ENCODE data around the gene METAP1D.

The METAP1D gene

DNA sequence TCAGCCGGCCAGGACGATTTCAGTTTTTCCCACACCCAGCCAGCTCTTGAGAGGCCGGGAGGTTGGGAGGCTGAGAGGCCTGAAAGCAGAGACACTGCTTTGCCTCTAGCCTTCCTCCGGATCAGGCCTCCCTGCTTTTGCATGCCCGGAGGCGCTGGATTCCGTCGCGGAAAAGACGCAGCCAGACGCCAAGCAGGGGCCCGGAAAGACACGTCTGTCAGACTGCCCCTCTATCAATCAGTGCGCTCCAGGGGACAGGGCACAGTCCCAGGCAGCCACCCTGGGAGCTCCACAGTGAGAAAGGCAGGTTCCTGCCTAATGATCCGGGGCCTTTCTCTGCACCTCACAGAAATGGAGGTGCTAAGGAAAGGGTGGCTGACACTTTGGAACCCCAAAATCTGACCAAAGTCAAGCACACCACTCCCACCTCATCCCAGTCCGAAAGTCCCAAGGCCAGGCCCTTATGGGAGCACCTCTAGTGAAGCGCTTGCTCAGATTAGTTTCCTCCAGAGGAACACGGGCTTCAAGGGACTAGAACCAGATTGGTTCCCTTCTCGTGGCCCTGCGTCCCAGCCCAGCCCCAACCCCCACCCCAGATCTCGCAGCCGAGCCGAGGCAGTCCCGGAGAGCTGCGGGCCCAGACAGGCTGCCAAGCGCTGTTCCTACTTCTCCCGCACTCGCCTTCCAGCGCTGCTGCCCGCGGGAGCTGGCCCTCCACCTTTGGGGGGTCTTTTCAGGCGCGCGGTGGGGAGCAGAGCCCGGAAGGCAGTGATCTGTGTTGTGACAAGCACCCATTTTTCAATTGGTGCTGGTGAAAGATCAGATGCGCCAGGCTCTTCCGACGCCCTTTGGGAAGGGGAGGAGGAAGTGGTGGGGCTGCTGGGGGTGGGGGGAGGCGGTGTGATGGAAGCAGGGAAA is 90.5 kb downstream of the METAP1D start:
- no peaks in the 10 kb centered on the region for H3F3A ChIP-seq (ENCODE audit: insufficient read depth)
- H3K36me3 ChIP-seq (ENCODE audit: low read length), result no peaks in the 10 kb centered on the region
- no peaks in the 10 kb centered on the region for H3K27me3 ChIP-seq (ENCODE audit: low read length)
- no peak overlapping the region for H3K9ac ChIP-seq (ENCODE audit: low read length)
- H4K20me1 ChIP-seq (ENCODE audit: low read depth, low read length), result no peaks in the 10 kb centered on the region
- H3K4me2 ChIP-seq (ENCODE audit: low read depth, low read length, poor library complexity, severe bottlenecking), result no peak overlapping the region
- H3K27ac ChIP-seq (ENCODE audit: low read depth, low read length), result no peak overlapping the region
- no peak for TF ChIP-seq EZH2phosphoT487 (conservative IDR thresholded peaks at IDR 0.05; ENCODE audit: low read length)
- TF ChIP-seq, protein P1, sequence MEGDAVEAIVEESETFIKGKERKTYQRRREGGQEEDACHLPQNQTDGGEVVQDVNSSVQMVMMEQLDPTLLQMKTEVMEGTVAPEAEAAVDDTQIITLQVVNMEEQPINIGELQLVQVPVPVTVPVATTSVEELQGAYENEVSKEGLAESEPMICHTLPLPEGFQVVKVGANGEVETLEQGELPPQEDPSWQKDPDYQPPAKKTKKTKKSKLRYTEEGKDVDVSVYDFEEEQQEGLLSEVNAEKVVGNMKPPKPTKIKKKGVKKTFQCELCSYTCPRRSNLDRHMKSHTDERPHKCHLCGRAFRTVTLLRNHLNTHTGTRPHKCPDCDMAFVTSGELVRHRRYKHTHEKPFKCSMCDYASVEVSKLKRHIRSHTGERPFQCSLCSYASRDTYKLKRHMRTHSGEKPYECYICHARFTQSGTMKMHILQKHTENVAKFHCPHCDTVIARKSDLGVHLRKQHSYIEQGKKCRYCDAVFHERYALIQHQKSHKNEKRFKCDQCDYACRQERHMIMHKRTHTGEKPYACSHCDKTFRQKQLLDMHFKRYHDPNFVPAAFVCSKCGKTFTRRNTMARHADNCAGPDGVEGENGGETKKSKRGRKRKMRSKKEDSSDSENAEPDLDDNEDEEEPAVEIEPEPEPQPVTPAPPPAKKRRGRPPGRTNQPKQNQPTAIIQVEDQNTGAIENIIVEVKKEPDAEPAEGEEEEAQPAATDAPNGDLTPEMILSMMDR (IDR thresholded peaks at IDR 0.05; ENCODE audit: insufficient read depth, low read length, poor library complexity, severe bottlenecking), result no peak
- H3K9me3 ChIP-seq (ENCODE audit: insufficient read depth, low read length), result no peaks in the 10 kb centered on the region
- no peaks in the 10 kb centered on the region for H3K79me2 ChIP-seq (ENCODE audit: insufficient read depth, low read length)
- H3K4me3 ChIP-seq (ENCODE audit: insufficient read depth, low read length, poor library complexity, severe bottlenecking), result no peak overlapping the region
- H3K9me2 ChIP-seq (replicated peaks; ENCODE audit: insufficient read depth, low read length), result no peaks in the 10 kb centered on the region
- no peak overlapping the region for H2AFZ ChIP-seq (ENCODE audit: low read depth, low read length, severe bottlenecking)

DNA sequence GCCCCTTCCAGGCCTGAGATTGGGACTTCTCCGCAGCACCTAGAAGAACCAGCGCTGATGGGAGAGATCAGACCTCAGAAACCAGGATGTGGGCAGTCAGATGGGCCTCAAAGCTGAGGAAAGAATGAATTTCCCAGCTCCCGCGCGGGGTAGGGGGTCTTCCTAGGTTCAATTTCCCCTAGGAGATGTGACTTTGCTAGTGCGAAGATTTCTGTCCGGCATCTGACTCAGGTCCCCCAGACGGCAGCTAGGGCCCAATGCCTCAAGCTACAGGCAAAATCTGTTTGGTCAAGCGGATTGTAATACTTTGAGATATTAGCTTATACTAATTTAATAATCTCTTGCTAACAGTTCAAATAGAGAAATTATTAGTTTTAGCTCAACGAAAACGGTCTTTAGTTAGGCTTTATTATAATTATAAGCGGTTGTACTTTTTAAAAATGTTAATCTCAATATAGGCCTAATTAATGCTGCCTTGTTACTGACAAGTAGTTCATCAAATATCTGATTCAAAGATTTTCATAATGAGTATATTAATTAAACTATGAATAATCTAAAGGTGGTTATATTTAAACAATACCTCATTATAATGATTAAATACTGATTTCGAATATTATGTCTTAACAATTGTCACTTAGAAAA is 91.4 kb downstream of the METAP1D start:
- Histone ChIP-seq H3K4me3 (ENCODE audit: insufficient read depth, low read length, poor library complexity, severe bottlenecking) (no peak overlapping the region), H3K36me3 (ENCODE audit: low read length) (no peaks in the 10 kb centered on the region), H2AFZ (ENCODE audit: low read depth, low read length, severe bottlenecking) (no peak overlapping the region), H3K9me3 (ENCODE audit: insufficient read depth, low read length) (no peaks in the 10 kb centered on the region), H3K27me3 (ENCODE audit: low read length) (no peaks in the 10 kb centered on the region), H3K9ac (ENCODE audit: low read length) (no peak overlapping the region), H4K20me1 (ENCODE audit: low read depth, low read length) (no peaks in the 10 kb centered on the region), H3K4me2 (ENCODE audit: low read depth, low read length, poor library complexity, severe bottlenecking) (no peak overlapping the region), H3K79me2 (ENCODE audit: insufficient read depth, low read length) (no peaks in the 10 kb centered on the region), H3K9me2 (replicated peaks; ENCODE audit: insufficient read depth, low read length) (no peaks in the 10 kb centered on the region), H3K27ac (ENCODE audit: low read depth, low read length) (no peak overlapping the region), H3F3A (ENCODE audit: insufficient read depth) (no peaks in the 10 kb centered on the region)
- TF ChIP-seq, protein P1 (IDR thresholded peaks at IDR 0.05; ENCODE audit: insufficient read depth, low read length, poor library complexity, severe bottlenecking), result no peak
- TF ChIP-seq EZH2phosphoT487 (conservative IDR thresholded peaks at IDR 0.05; ENCODE audit: low read length), result no peak

DNA sequence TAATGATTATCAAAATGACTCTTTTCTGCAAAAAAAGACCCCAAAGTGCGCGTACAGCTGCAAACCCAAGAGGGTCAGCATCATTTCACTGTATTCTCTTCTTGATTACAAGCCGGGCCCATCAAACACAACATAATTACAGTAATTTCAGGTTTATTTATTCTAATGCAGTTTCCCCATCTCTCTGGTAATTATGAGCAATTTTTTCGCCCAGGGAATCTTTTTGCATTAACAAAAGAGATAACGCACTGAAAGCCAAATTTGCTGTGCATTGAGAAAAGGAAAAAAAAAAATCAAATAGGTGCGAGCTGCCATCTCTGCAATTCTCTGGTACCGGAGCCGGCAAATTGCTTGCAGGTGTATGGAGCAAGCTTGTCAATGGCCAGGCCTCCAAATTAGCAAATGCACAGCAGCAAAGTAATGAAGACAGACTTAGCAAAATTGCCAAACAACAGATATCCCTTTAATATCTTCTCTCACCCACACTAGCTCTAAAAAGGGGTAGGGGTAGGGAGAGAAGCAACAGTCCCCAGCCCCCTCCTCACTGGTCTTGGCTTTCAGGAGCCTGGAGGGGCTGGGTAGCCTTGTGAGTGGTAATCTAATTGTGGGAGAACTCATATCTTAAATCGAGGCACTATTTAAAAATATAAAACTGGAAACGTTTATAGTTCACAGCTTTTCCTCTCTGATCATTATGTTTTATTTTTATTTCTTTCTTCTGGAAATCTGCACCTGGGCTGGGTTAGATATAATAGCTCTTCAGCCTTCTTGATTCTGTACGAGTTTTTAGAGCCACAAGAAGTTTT is 92.2 kb downstream of the METAP1D start:
- Histone ChIP-seq H3K27me3 (ENCODE audit: low read length) (no peaks in the 10 kb centered on the region), H3K4me3 (ENCODE audit: insufficient read depth, low read length, poor library complexity, severe bottlenecking) (no peak overlapping the region), H3K27ac (ENCODE audit: low read depth, low read length) (no peak overlapping the region), H2AFZ (ENCODE audit: low read depth, low read length, severe bottlenecking) (no peak overlapping the region), H3K79me2 (ENCODE audit: insufficient read depth, low read length) (no peaks in the 10 kb centered on the region), H3K9me3 (ENCODE audit: insufficient read depth, low read length) (no peaks in the 10 kb centered on the region), H3F3A (ENCODE audit: insufficient read depth) (no peaks in the 10 kb centered on the region), H3K4me2 (ENCODE audit: low read depth, low read length, poor library complexity, severe bottlenecking) (no peak overlapping the region), H3K9ac (ENCODE audit: low read length) (no peak overlapping the region), H3K9me2 (replicated peaks; ENCODE audit: insufficient read depth, low read length) (no peaks in the 10 kb centered on the region), H4K20me1 (ENCODE audit: low read depth, low read length) (no peaks in the 10 kb centered on the region), H3K36me3 (ENCODE audit: low read length) (no peaks in the 10 kb centered on the region)
- TF ChIP-seq EZH2phosphoT487 (conservative IDR thresholded peaks at IDR 0.05; ENCODE audit: low read length), result no peak
- TF ChIP-seq, protein P1 (IDR thresholded peaks at IDR 0.05; ENCODE audit: insufficient read depth, low read length, poor library complexity, severe bottlenecking), result no peak
